GM21526 (cell line): ENCODE results near the gene SLC16A8.

Experiments used
- ATAC-seq: cut with Tn5 transposase; IDR thresholded peaks from one replicate; pipeline ENCODE4 v1.9.1; 2021; ENCODE audit warnings: moderate library complexity; ENCODE audit not compliant: unreplicated experiment, low FRiP score

Gene SLC16A8

GRCh38 chr22:38114484-38115398 lies 30.8 kb upstream of the SLC16A8 start:
- no peak for ATAC-seq

- no peak for ATAC-seq
These were observed 28.4 kb upstream of the SLC16A8 start for GRCh38 chr22:38112381-38112780.

- no peak for ATAC-seq
These were observed 28.0 kb upstream of the SLC16A8 start for GRCh38 chr22:38111925-38112355.

- no peak for ATAC-seq
These were observed 27.2 kb upstream of the SLC16A8 start for GRCh38 chr22:38110863-38111852.

GRCh38 chr22:38110008-38110862 lies 26.3 kb upstream of the SLC16A8 start, which contains the start of gene BAIAP2L2:
Gene BAIAP2L2, minus strand, starts transcription at chr22:38110684. Its CDS starts 159 bp downstream, at chr22:38110525.
- ATAC-seq = no peak

GRCh38 chr22:38109371-38110001 lies 25.5 kb upstream of the SLC16A8 start:
- ATAC-seq = no peak

- no peak for ATAC-seq
These were observed 24.8 kb upstream of the SLC16A8 start for GRCh38 chr22:38108561-38109319.

GRCh38 chr22:38107692-38108515 lies 23.9 kb upstream of the SLC16A8 start:
- no peak for ATAC-seq

- no peak for ATAC-seq
These were observed 23.0 kb upstream of the SLC16A8 start for GRCh38 chr22:38106814-38107578.

GRCh38 chr22:38104084-38104483 lies 20.1 kb upstream of the SLC16A8 start:
- no peak for ATAC-seq

- ATAC-seq = no peak
These were observed 19.7 kb upstream of the SLC16A8 start for GRCh38 chr22:38103641-38104040.

GRCh38 chr22:38098410-38099249 lies 14.6 kb upstream of the SLC16A8 start:
- ATAC-seq = no peak

- ATAC-seq = no peak
These were observed 13.8 kb upstream of the SLC16A8 start for GRCh38 chr22:38097557-38098409.

GRCh38 chr22:38097058-38097457 lies 13.1 kb upstream of the SLC16A8 start:
- no peak for ATAC-seq

- ATAC-seq = no peak
These were observed 5.5 kb upstream of the SLC16A8 start for GRCh38 chr22:38089474-38089851.
